ENCODE measurements around the gene USP27X.

Gene USP27X

GRCh38 chrX:49878834-49879655 lies at the start of gene USP27X:
USP27X (plus strand) TSS chrX:49879484; CDS start chrX:49880308, 824 bp downstream.
- FAIRE-seq: no peak

GRCh38 chrX:49838374-49838773 lies 40.9 kb upstream of the USP27X start:
- FAIRE-seq: no peak

- FAIRE-seq: no peak
Measured at GRCh38 chrX:49840679-49841078, 38.6 kb upstream of the USP27X start.

- FAIRE-seq: no peak
Measured at GRCh38 chrX:49842621-49843020, 36.7 kb upstream of the USP27X start.

GRCh38 chrX:49844611-49845010 lies 34.7 kb upstream of the USP27X start:
- no peak for FAIRE-seq

GRCh38 chrX:49845701-49846403 lies 33.4 kb upstream of the USP27X start:
- FAIRE-seq: no peak

GRCh38 chrX:49846522-49846921 lies 32.8 kb upstream of the USP27X start:
- no peak for FAIRE-seq

- FAIRE-seq: no peak
Measured at GRCh38 chrX:49848275-49848674, 31.0 kb upstream of the USP27X start.

- no peak for FAIRE-seq
Measured at GRCh38 chrX:49850028-49850427, 29.3 kb upstream of the USP27X start.

- no peak for FAIRE-seq
Measured at GRCh38 chrX:49853661-49854060, 25.6 kb upstream of the USP27X start.

- FAIRE-seq: no peak
Measured at GRCh38 chrX:49856819-49857218, 22.5 kb upstream of the USP27X start.

GRCh38 chrX:49858341-49858740 lies 20.9 kb upstream of the USP27X start:
- FAIRE-seq: no peak

GRCh38 chrX:49859491-49859890 lies 19.8 kb upstream of the USP27X start:
- FAIRE-seq: no peak

GRCh38 chrX:49860867-49861535 lies 18.3 kb upstream of the USP27X start:
- FAIRE-seq: no peak

GRCh38 chrX:49862093-49862492 lies 17.2 kb upstream of the USP27X start:
- no peak for FAIRE-seq

GRCh38 chrX:49868739-49869138 lies 10.5 kb upstream of the USP27X start:
- no peak for FAIRE-seq

- no peak for FAIRE-seq
Measured at GRCh38 chrX:49876750-49877149, 2.5 kb upstream of the USP27X start.

GRCh38 chrX:49877397-49878101 lies 1.7 kb upstream of the USP27X start:
- no peak for FAIRE-seq

GRCh38 chrX:49878128-49878833 lies 1.0 kb upstream of the USP27X start:
- no peak for FAIRE-seq

- FAIRE-seq: no peak
Measured at GRCh38 chrX:49879656-49880277, 483 bp downstream of the USP27X start.

- no peak for FAIRE-seq
Measured at GRCh38 chrX:49880668-49881067, 1.4 kb downstream of the USP27X start.

All from endometrium (tissue), 2 donors.